Esophagus muscularis mucosa (tissue), 4 donors: ENCODE data around the gene TMEM240. TPM values are rescaled to one million over a fixed set of nuclear protein-coding genes. Genes with fewer than 3 reads are reported as not detected.

Experiments
- DNase-seq: peaks from one replicate; pipeline ENCODE4 v3.0.0-alpha.2; 2017; ENCODE audit errors: extremely low spot score
- H3K27ac ChIP-seq, 4 donors: fragments of 200-600 bp; sonication (generic); replicated peaks in 1 of 4; 1 replicate in 3 of 4; 2 replicates in 1 of 4; pipeline ENCODE4 v1.5.1; 2016 to 2019; ENCODE audit warnings: mild to moderate bottlenecking in 1 of 4
- H3K27me3 ChIP-seq, 4 donors: fragments of 200-600 bp; sonication (generic); one replicate each; pipeline versions ENCODE4 v1.5.1 to v1.6.0; 2016 to 2019
- H3K36me3 ChIP-seq, 4 donors: fragments of 200-600 bp; sonication (generic); one replicate each; pipeline ENCODE4 v1.5.1; 2016 to 2019
- H3K4me1 ChIP-seq, 4 donors: fragments of 200-600 bp; sonication (generic); one replicate each; pipeline ENCODE4 v1.5.1; 2016 to 2019
- H3K4me3 ChIP-seq, 4 donors: fragments of 200-600 bp; sonication (generic); 1 replicate in 2 of 4; 2 replicates in 2 of 4; pipeline ENCODE4 v1.5.1; 2016 to 2019; ENCODE audit warnings: mild to moderate bottlenecking in 4 of 4, moderate library complexity in 1 of 4
- H3K9me3 ChIP-seq, 4 donors: fragments of 200-600 bp; sonication (generic); 1 replicate in 3 of 4; 2 replicates in 1 of 4; pipeline ENCODE4 v1.5.1; 2016 to 2019
- CTCF ChIP-seq, 3 experiments: fragments of 200-600 bp in 2 of 3; fragments of 450-650 bp in 1 of 3; sonication (generic) in 2 of 3; IDR thresholded peaks; one replicate each; pipeline ENCODE4 v1.5.1; 2017 to 2019; ENCODE audit warnings: antibody characterized with exemption in 3 of 3, mild to moderate bottlenecking in 2 of 3, moderate library complexity in 1 of 3
- EP300 ChIP-seq: sonication (generic); formaldehyde crosslinking; IDR thresholded peaks from one replicate; pipeline ENCODE4 v1.6.1; 2017; ENCODE audit warnings: antibody characterized with exemption
- POLR2A ChIP-seq: fragments of 450-650 bp; IDR thresholded peaks from one replicate; pipeline ENCODE4 v1.6.1; 2017; ENCODE audit warnings: antibody characterized with exemption, moderate library complexity, mild to moderate bottlenecking, low read depth
- POLR2AphosphoS5 ChIP-seq, 2 donors: sonication (generic); formaldehyde crosslinking; IDR thresholded peaks; one replicate each; pipeline ENCODE4 v1.6.1; 2017; ENCODE audit warnings: antibody characterized with exemption in 2 of 2
- WGBS: methylation state at CpG from one replicate; pipeline ENCODE4 v1.1.5; 2018; 5-methylcytosine and 5-hydroxymethylcytosine counted together
- intact Hi-C: fragments of 100-400 bp; cut with DNase I; formaldehyde crosslinking; loops from one replicate; pipeline ENCODE4 v1.15.1; 2023
- total RNA-seq, 4 donors: library from RNA; depleted of rRNA; stranded (reverse); fragments of >200 nt; gene quantifications; one replicate each; pipeline versions ENCODE4 v1.1.0 to v1.2.1, GENCODE V29; 2016

The TMEM240 gene
- total RNA-seq, 4 donors from 2014 or later: 8.7 to 22.1 (median 13.9) TPM

GRCh38 chr1:1562556-1563195, 22.3 kb upstream of the TMEM240 start:
- intact Hi-C loops: no loop called here
- Histone ChIP-seq H3K27me3 (no peaks in the 10 kb centered on the region), H3K27ac (no peak overlapping the region), H3K36me3 (peaks cover 51 to 72% (median 59%) of the 10 kb centered on the region in 4 donors), H3K4me1 (peaks cover 13 to 31% (median 22%) of the 10 kb centered on the region in 4 donors), H3K4me3 (no peak overlapping the region), H3K9me3 (no peaks in the 10 kb centered on the region)
- no peak for TF ChIP-seq EP300
- no peak for TF ChIP-seq POLR2A
- TF ChIP-seq POLR2AphosphoS5 (IDR thresholded peaks at IDR 0.05): no peak
- no peak for TF ChIP-seq CTCF (IDR thresholded peaks at IDR 0.05)
- 85% methylated on average over 10 of the region's 21 CpGs for WGBS
- DNase-seq: no peak

GRCh38 chr1:1561801-1562470, 21.5 kb upstream of the TMEM240 start:
- Histone ChIP-seq H3K9me3 (no peaks in the 10 kb centered on the region), H3K4me1 (peaks cover 7 to 24% (median 15%) of the 10 kb centered on the region in 4 donors), H3K4me3 (no peak overlapping the region), H3K27ac (no peak overlapping the region), H3K36me3 (peaks cover 51 to 72% (median 59%) of the 10 kb centered on the region in 4 donors), H3K27me3 (no peaks in the 10 kb centered on the region)
- no peak for DNase-seq
- intact Hi-C loops: no loop called here
- 89% methylated on average over 15 of the region's 15 CpGs for WGBS
- TF ChIP-seq POLR2A (no peak), POLR2AphosphoS5 (IDR thresholded peaks at IDR 0.05) (no peak), EP300 (no peak), CTCF (IDR thresholded peaks at IDR 0.05) (no peak)

- Histone ChIP-seq H3K36me3 (peaks cover 43 to 74% (median 52%) of the 10 kb centered on the region in 4 donors), H3K4me3 (no peak overlapping the region), H3K27me3 (no peaks in the 10 kb centered on the region), H3K4me1 (peaks cover under 1 to 10% (median 4%) of the 10 kb centered on the region in 4 donors), H3K27ac (no peak overlapping the region), H3K9me3 (no peaks in the 10 kb centered on the region)
- no peak for TF ChIP-seq POLR2AphosphoS5 (IDR thresholded peaks at IDR 0.05)
- no peak for TF ChIP-seq CTCF (IDR thresholded peaks at IDR 0.05)
- no peak for TF ChIP-seq POLR2A
- no peak for TF ChIP-seq EP300
- intact Hi-C loops: no loop called here
- 92% methylated on average over 8 of the region's 9 CpGs for WGBS
- DNase-seq: no peak
Measured at GRCh38 chr1:1560178-1560577, 19.8 kb upstream of the TMEM240 start.

- intact Hi-C loops: no loop called here
- Histone ChIP-seq H3K27ac (no peak overlapping the region), H3K27me3 (no peaks in the 10 kb centered on the region), H3K4me3 (no peak overlapping the region), H3K36me3 (peaks cover 33 to 65% (median 47%) of the 10 kb centered on the region in 4 donors), H3K9me3 (no peaks in the 10 kb centered on the region), H3K4me1 (peaks cover 5 to 13% (median 10%) of the 10 kb centered on the region in 4 donors)
- no peak for TF ChIP-seq POLR2A
- TF ChIP-seq CTCF (IDR thresholded peaks at IDR 0.05): no peak
- TF ChIP-seq EP300: no peak
- TF ChIP-seq POLR2AphosphoS5 (IDR thresholded peaks at IDR 0.05): no peak
- DNase-seq: no peak
- WGBS: 80% methylated on average over 17 of the region's 17 CpGs
Measured at GRCh38 chr1:1559066-1559465, 18.6 kb upstream of the TMEM240 start.
